K562 (cell line): ENCODE results near the gene MAS1L.

ENCODE experiments used
- CTCF ChIP-seq, 3 experiments: IDR thresholded peaks in 2 of 3; conservative IDR thresholded peaks in 1 of 3; 2 replicates each; pipeline ENCODE4 v1.5.1; 2011 to 2012; ENCODE audit warnings: low read length in 3 of 3, mild to moderate bottlenecking in 3 of 3, control low read depth in 2 of 3, improper control_type of control experiment in 1 of 3, inconsistent platforms in 1 of 3, low read depth in 1 of 3, mixed read lengths in 1 of 3, moderate library complexity in 1 of 3; ENCODE audit not compliant: insufficient read depth in 2 of 3
- EP300 ChIP-seq: IDR thresholded peaks from 2 replicates; pipeline ENCODE4 v1.6.1; 2012; ENCODE audit warnings: low read length, improper control_type of control experiment
- HDAC6 ChIP-seq: IDR thresholded peaks from 2 replicates; pipeline ENCODE4 v1.6.1; 2012; ENCODE audit warnings: low read depth, mild to moderate bottlenecking, control low read depth, inconsistent platforms, low read length, moderate library complexity
- MYNN ChIP-seq, 2 experiments: sonication (generic); formaldehyde crosslinking in 1 of 2; IDR thresholded peaks; 2 replicates each; pipeline versions ENCODE4 v1.5.0 to v1.6.1; 2016 to 2020; ENCODE audit warnings: antibody characterized with exemption in 1 of 2, missing genetic modification reagents in 1 of 2
- NFRKB ChIP-seq: fragments of 450-650 bp; IDR thresholded peaks from 2 replicates; pipeline ENCODE4 v1.6.1; 2016; ENCODE audit warnings: low read depth
- NFYB ChIP-seq: IDR thresholded peaks from 2 replicates; pipeline ENCODE4 v1.6.1; 2011; ENCODE audit warnings: mild to moderate bottlenecking, moderate library complexity; ENCODE audit not compliant: insufficient read length; ENCODE audit errors: extremely low read depth
- POLR2AphosphoS5 ChIP-seq: IDR thresholded peaks from 2 replicates; pipeline ENCODE4 v1.6.1; 2011; ENCODE audit warnings: mild to moderate bottlenecking, low read depth, low read length, moderate library complexity; ENCODE audit not compliant: control insufficient read depth, insufficient read depth
- POLR2B ChIP-seq: fragments of 450-650 bp; IDR thresholded peaks from 2 replicates; pipeline ENCODE4 v1.6.1; 2018; ENCODE audit warnings: low read depth; ENCODE audit not compliant: partially characterized antibody
- RCOR1 ChIP-seq, 2 experiments: IDR thresholded peaks; 2 replicates each; pipeline ENCODE4 v1.6.1; 2012; ENCODE audit warnings: low read depth in 2 of 2, low read length in 2 of 2, borderline replicate concordance in 1 of 2, improper control_type of control experiment in 1 of 2
- RUNX1 ChIP-seq: sonication (generic); IDR thresholded peaks from 2 replicates; pipeline ENCODE4 v1.6.1; 2016; ENCODE audit warnings: antibody characterized with exemption, low read depth
- SETDB1 ChIP-seq: IDR thresholded peaks from one replicate; pipeline ENCODE4 v1.6.1; 2012; ENCODE audit warnings: low read length, control low read depth, inconsistent platforms
- TCF7 ChIP-seq: sonication (generic); IDR thresholded peaks from 2 replicates; pipeline ENCODE4 v1.6.1; 2016; ENCODE audit warnings: antibody characterized with exemption, borderline replicate concordance
- TSC22D4 ChIP-seq: fragments of 450-650 bp; IDR thresholded peaks from 2 replicates; pipeline ENCODE4 v1.6.1; 2016; ENCODE audit warnings: missing genetic modification characterization, missing biosample characterization, control low read depth

- TF ChIP-seq RCOR1 (IDR thresholded peaks at IDR 0.05; ENCODE audit: borderline replicate concordance in 1 of 2, low read depth in 2 of 2, low read length in 2 of 2) (no peak), NFYB (no peak), RUNX1 (no peak), SETDB1 (no peak), POLR2B (no peak), MYNN (IDR thresholded peaks at IDR 0.05) (no peak), MYNN (CRISPR knock-in tag; IDR thresholded peaks at IDR 0.05) (no peak), CTCF (IDR thresholded peaks at IDR 0.05 in 2 of 3, conservative IDR thresholded peaks at IDR 0.05 in 1 of 3; ENCODE audit: insufficient read depth in 2 of 3, low read depth in 1 of 3, low read length in 3 of 3) (no peak), HDAC6 (no peak), POLR2AphosphoS5 (no peak), EP300 (no peak), NFRKB (no peak), TCF7 (no peak), TSC22D4 (tag) (no peak)
Observed at GRCh38 chr6:29483186-29483585, 4.6 kb downstream of the MAS1L start.
